ENCODE results near the gene TRIM17. TPM values are rescaled to one million over a fixed set of nuclear protein-coding genes. Genes with fewer than 3 reads are reported as not detected.

Gene TRIM17
- total and polyA plus RNA-seq, 2 of the 8 experiments (the other 6 are each of a cell fraction or from before 2014, with no cell fraction given) = 1.1 to 2.2 TPM

DNA sequence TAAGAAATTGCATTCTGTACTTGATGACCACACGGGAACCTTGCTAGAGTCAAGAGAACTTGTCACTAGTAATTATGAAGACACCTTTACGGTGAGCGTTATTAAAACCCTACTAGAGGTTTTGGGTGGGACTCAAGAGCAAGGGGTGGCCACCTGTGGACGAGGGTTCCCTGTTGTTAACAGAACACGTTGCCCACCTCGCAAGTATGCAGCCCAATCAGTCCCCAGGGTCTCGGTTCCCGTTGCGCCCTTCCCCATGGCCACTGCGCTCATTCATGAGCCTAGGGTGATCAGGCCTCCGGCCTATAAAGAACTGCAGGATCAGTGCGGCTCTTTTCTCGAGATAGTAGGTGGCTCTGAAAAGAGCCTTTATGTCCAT, 40.3 kb upstream of the TRIM17 start (continued):
- TF ChIP-seq CHD7 (IDR thresholded peaks at IDR 0.05; ENCODE audit: insufficient replicate concordance, low read length) = no peak
- TF ChIP-seq TAF7 (optimal IDR thresholded peaks at IDR 0.05; ENCODE audit: borderline replicate concordance, low read depth, low read length) = no peak
- TF ChIP-seq SAP30 (IDR thresholded peaks at IDR 0.05; ENCODE audit: insufficient read depth, insufficient replicate concordance, low read length) = no peak
- no peak for TF ChIP-seq CBX5 (IDR thresholded peaks at IDR 0.05; ENCODE audit: low read depth, low read length)
- no peak for TF ChIP-seq BACH1 (IDR thresholded peaks at IDR 0.05; ENCODE audit: low read length)
- TF ChIP-seq SP1 (IDR thresholded peaks at IDR 0.05; ENCODE audit: low read depth, low read length) = no peak
- no peak for TF ChIP-seq BRCA1 (IDR thresholded peaks at IDR 0.05; ENCODE audit: low read depth, low read length)
- TF ChIP-seq CHD1 (IDR thresholded peaks at IDR 0.05; ENCODE audit: low read depth, low read length) = no peak
- no peak for TF ChIP-seq KDM4A (IDR thresholded peaks at IDR 0.05; ENCODE audit: low read depth, low read length, severe bottlenecking)
- no peak for TF ChIP-seq SUZ12 (IDR thresholded peaks at IDR 0.05; ENCODE audit: low read length)
- TF ChIP-seq SP2 (IDR thresholded peaks at IDR 0.05; ENCODE audit: low read length) = no peak
- no peak for TF ChIP-seq KDM5A (IDR thresholded peaks at IDR 0.05; ENCODE audit: low read length)
